HepG2 (cell line): ENCODE data around the gene PRR9. TPM values are rescaled to one million over a fixed set of nuclear protein-coding genes. Genes with fewer than 3 reads are reported as not detected.

Source experiments
- ATAC-seq: fragments of 200-7000 bp; cut with Tn5 transposase; 3 replicates; pipeline ENCODE4 v1.9.1; 2020; ENCODE audit warnings: mild to moderate bottlenecking, moderate library complexity
- BruUV-seq: library from RNA; stranded (reverse); fragments of 400-500 nt; replicated peaks from 2 replicates; lab custom pipeline; 2021; lab: Mats Ljungman, UMichigan
- CTCF ChIA-PET: fragments of 300-600 bp; formaldehyde crosslinking; extraction: SDS; loops from one replicate; lab custom pipeline; 2021; ENCODE audit warnings: low total read pairs, inconsistent platforms, low intra/inter-chr PET ratio; lab: Yijun Ruan, JAX
- POLR2A ChIA-PET: fragments of 350-600 bp; sonication (Branson Sonifier 250); formaldehyde crosslinking; loops from one replicate; lab custom pipeline; 2020; ENCODE audit warnings: antibody characterized with exemption, inconsistent platforms; lab: Yijun Ruan, JAX
- DNase-seq: peaks from one replicate; pipeline ENCODE4 v3.0.0-alpha.2; 2015; ENCODE audit warnings: low spot score
- FAIRE-seq: peaks from 3 replicates; lab custom pipeline; 2011; peaks lifted over from hg19 to GRCh38; lab: Jason Lieb, UNC
- H2AFZ ChIP-seq: one replicate; pipeline ENCODE4 v1.6.1; 2011; ENCODE audit warnings: low read length, inconsistent platforms
- H3K27ac ChIP-seq: fragments of 300-600 bp; 3 replicates; pipeline ENCODE4 v1.8.0; 2011; ENCODE audit warnings: mixed run types, mild to moderate bottlenecking, mixed read lengths, low read length, inconsistent platforms; ENCODE audit not compliant: insufficient read depth; ENCODE audit errors: extremely low read length
- H3K27me3 ChIP-seq, 2 experiments: fragments of 200-600 bp in 1 of 2; 2 replicates in 1 of 2; 3 replicates in 1 of 2; pipeline versions ENCODE4 v1.6.0 to v1.8.0; 2011; ENCODE audit warnings: low read length in 2 of 2, mild to moderate bottlenecking in 2 of 2, moderate library complexity in 2 of 2, inconsistent platforms in 1 of 2; ENCODE audit not compliant: insufficient read depth in 2 of 2, control insufficient read depth in 1 of 2
- H3K36me3 ChIP-seq, 2 experiments: fragments of 200-600 bp in 1 of 2; replicated peaks in 1 of 2; 2 replicates in 1 of 2; 3 replicates in 1 of 2; pipeline versions ENCODE4 v1.5.1 to v1.8.0; 2011; ENCODE audit warnings: low read length in 2 of 2, inconsistent platforms in 1 of 2; ENCODE audit not compliant: insufficient read depth in 2 of 2, control insufficient read depth in 1 of 2
- H3K4me1 ChIP-seq: 2 replicates; pipeline ENCODE4 v1.5.1; 2012; ENCODE audit warnings: low read length, inconsistent platforms; ENCODE audit not compliant: insufficient read depth
- H3K4me2 ChIP-seq: 2 replicates; pipeline ENCODE4 v1.6.0; 2011; ENCODE audit warnings: low read depth, low read length, inconsistent platforms
- H3K4me3 ChIP-seq, 3 experiments: fragments of 200-600 bp in 1 of 3; sonication (generic), shearing (Covaris generic) in 1 of 3; replicated peaks in 1 of 3; 2 replicates each; pipeline ENCODE4 v1.5.1; 2011 to 2016; ENCODE audit warnings: low read length in 3 of 3, inconsistent platforms in 2 of 3, low read depth in 2 of 3, mild to moderate bottlenecking in 2 of 3, control low read depth in 1 of 3, mixed read lengths in 1 of 3; ENCODE audit not compliant: insufficient read depth in 1 of 3
- H3K79me2 ChIP-seq: one replicate; pipeline ENCODE4 v1.6.1; 2011; ENCODE audit warnings: low read length, inconsistent platforms; ENCODE audit not compliant: insufficient read depth
- H3K9ac ChIP-seq: 2 replicates; pipeline ENCODE4 v1.6.0; 2011; ENCODE audit warnings: mild to moderate bottlenecking, low read depth, low read length, inconsistent platforms; ENCODE audit not compliant: insufficient read depth
- H3K9me3 ChIP-seq: 2 replicates; pipeline ENCODE4 v1.5.1; 2012; ENCODE audit warnings: mild to moderate bottlenecking, low read length
- H4K20me1 ChIP-seq: 2 replicates; pipeline ENCODE4 v1.6.0; 2011; ENCODE audit warnings: inconsistent platforms, mild to moderate bottlenecking, low read length, moderate library complexity; ENCODE audit not compliant: insufficient read depth
- STAG1 ChIP-seq: sonication (generic); formaldehyde crosslinking; IDR thresholded peaks from 2 replicates; pipeline ENCODE4 v1.4.0; 2020; ENCODE audit warnings: missing genetic modification reagents
- WGBS: methylation state at CpG from one replicate; pipeline ENCODE4 v1.1.6; 2017; ENCODE audit warnings: low lambda C conversion rate; 5-methylcytosine and 5-hydroxymethylcytosine counted together
- in situ Hi-C: cut with HindIII; loops from 2 replicates; pipeline ENCODE4 v1.10.0; 2017; ENCODE audit warnings: low pct_unique_long_range_greater_than_20kb; ENCODE audit not compliant: extremely low pct_ligation_motif_present
- intact Hi-C: fragments of 100-400 bp; cut with micrococcal nuclease; formaldehyde crosslinking; loops from one replicate; pipeline ENCODE4 v1.10.0; 2022; ENCODE audit not compliant: unreplicated experiment
- polyA plus RNA-seq, 8 experiments: library from polyadenylated mRNA; depleted of rRNA in 3 of 8; stranded (reverse) in 7 of 8; unstranded in 1 of 8; fragments of >200 nt; fragmentation: Illumina TruSeq in 4 of 8; extraction: Trizol in 4 of 8; gene quantifications; 2 replicates each; pipeline versions ENCODE4 v1.2.1 to v1.2.3, GENCODE V29; 2011 to 2016; ENCODE audit warnings: low read depth in 4 of 8, missing spikeins in 1 of 8, mixed read lengths in 1 of 8; ENCODE audit not compliant: insufficient read depth in 1 of 8
- total RNA-seq, 5 experiments: library from RNA; depleted of rRNA; stranded (reverse); fragments of >200 nt; fragmentation: Illumina TruSeq; extraction: Trizol; gene quantifications; 2 replicates each; pipeline ENCODE4 v1.2.3, GENCODE V29; 2016; ENCODE audit warnings: low read depth in 1 of 5
- TF ChIP-seq, protein P1 (sequence below): sonication (generic); formaldehyde crosslinking; IDR thresholded peaks from 2 replicates; pipeline ENCODE4 v1.5.0; 2020; ENCODE audit warnings: mild to moderate bottlenecking, missing genetic modification reagents, moderate library complexity
- TF ChIP-seq, protein P2 (sequence below): sonication (generic); formaldehyde crosslinking; IDR thresholded peaks from 2 replicates; pipeline ENCODE4 v1.8.0; 2022; ENCODE audit warnings: missing genetic modification reagents, mild to moderate bottlenecking, inconsistent platforms, borderline replicate concordance

The PRR9 gene
- total and polyA plus RNA-seq, 2 of the 13 experiments (the other 11 are each of a cell fraction or from before 2014, with no cell fraction given): not detected

DNA sequence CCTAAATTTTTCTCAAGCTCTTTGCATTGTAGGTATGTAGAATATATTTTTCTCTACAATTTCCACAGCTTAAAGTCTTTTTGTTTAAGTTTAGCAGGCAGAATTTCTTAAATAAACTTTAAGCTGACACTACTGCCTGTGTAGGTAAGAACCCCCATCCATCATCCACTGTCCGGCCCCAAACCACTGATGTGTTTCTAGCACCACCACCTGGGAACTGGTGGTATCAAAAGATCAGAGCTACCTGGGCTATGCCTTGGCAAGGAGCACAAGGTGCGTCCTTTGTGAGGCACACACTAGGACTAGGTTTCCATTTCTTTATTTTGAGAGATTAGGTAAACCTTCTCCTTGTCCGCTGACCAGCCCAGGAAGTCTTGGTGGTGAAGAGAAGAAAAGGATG lies 24.7 kb upstream of the PRR9 start:
- no peaks in the 10 kb centered on the region for H3K4me1 ChIP-seq
- in situ Hi-C loops: loop anchor here (10.0 kb wide), 1 partner anchor 318 kb away; the partner anchor contains the start of gene SMCP
- FAIRE-seq (no peak), DNase-seq (peak; percentile 8), ATAC-seq (peak; percentile 71)
- no peaks in the 10 kb centered on the region for H3K36me3 ChIP-seq
- no peak overlapping the region for H3K4me3 ChIP-seq
- no TSS peak for BruUV-seq
- H3K9ac ChIP-seq: no peak overlapping the region
- H2AFZ ChIP-seq: no peak overlapping the region
- no peaks in the 10 kb centered on the region for H4K20me1 ChIP-seq
- CTCF ChIA-PET: interaction anchor here (0.7 to 1.0 kb wide), 2 partner anchors 322 to 539 kb away, joined by 4 read pairs; no protein-coding TSS in a partner anchor
- H3K4me2 ChIP-seq: no peak overlapping the region
- intact Hi-C loops: loop anchor here (2.0 kb wide), 1 partner anchor 276 kb away; no protein-coding TSS in a partner anchor
- no peaks in the 10 kb centered on the region for H3K79me2 ChIP-seq
- 0% methylated on average over 3 of the region's 3 CpGs for WGBS
- no peak overlapping the region for H3K27ac ChIP-seq
- no peaks in the 10 kb centered on the region for H3K9me3 ChIP-seq
- POLR2A ChIA-PET: no interaction called here
- TF ChIP-seq, protein P1, sequence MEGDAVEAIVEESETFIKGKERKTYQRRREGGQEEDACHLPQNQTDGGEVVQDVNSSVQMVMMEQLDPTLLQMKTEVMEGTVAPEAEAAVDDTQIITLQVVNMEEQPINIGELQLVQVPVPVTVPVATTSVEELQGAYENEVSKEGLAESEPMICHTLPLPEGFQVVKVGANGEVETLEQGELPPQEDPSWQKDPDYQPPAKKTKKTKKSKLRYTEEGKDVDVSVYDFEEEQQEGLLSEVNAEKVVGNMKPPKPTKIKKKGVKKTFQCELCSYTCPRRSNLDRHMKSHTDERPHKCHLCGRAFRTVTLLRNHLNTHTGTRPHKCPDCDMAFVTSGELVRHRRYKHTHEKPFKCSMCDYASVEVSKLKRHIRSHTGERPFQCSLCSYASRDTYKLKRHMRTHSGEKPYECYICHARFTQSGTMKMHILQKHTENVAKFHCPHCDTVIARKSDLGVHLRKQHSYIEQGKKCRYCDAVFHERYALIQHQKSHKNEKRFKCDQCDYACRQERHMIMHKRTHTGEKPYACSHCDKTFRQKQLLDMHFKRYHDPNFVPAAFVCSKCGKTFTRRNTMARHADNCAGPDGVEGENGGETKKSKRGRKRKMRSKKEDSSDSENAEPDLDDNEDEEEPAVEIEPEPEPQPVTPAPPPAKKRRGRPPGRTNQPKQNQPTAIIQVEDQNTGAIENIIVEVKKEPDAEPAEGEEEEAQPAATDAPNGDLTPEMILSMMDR (CRISPR knock-in tag): peak; percentile 58
- TF ChIP-seq STAG1 (CRISPR knock-in tag): peak; percentile 69
- TF ChIP-seq, protein P2, sequence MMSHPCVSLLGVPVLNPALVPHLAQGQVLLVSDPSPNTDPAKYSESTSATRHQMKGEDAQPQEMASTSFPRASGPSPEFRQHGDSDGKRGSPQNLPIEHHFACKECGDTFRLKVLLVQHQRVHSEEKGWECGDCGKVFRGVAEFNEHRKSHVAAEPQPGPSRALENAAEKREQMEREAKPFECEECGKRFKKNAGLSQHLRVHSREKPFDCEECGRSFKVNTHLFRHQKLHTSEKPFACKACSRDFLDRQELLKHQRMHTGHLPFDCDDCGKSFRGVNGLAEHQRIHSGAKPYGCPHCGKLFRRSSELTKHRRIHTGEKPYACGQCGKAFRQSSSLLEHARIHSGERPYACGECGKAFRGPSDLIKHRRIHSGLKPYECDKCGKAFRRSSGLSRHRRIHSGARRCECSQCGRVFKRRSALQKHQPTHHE (CRISPR knock-in tag): no peak
- TF ChIP-seq, all 625 proteins: peak for 2
- H3K27me3 ChIP-seq: no peaks in the 10 kb centered on the region
